GM23338 (cell line): Measurements from ENCODE around the gene MFAP5. TPM values are rescaled to one million over a fixed set of nuclear protein-coding genes. Genes with fewer than 3 reads are reported as not detected.
A peak's percentile ranks its signal among the peaks of the same experiment; 100 is the strongest.

ENCODE experiments used
- ATAC-seq: fragments of 200-7000 bp; cut with Tn5 transposase; 3 replicates; pipeline ENCODE4 v1.9.1; 2020
- DNase-seq: peaks from one replicate; pipeline ENCODE4 v3.0.0-alpha.2; 2015; ENCODE audit warnings: low spot score
- H2AFZ ChIP-seq: fragments of 200-600 bp; sonication (generic); 2 replicates; pipeline ENCODE4 v1.8.0; 2016; ENCODE audit warnings: antibody characterized with exemption, mild to moderate bottlenecking, moderate library complexity
- H3F3A ChIP-seq: fragments of 200-600 bp; sonication (generic); replicated peaks from 2 replicates; pipeline ENCODE4 v1.8.0; 2017; ENCODE audit warnings: antibody characterized with exemption, mixed run types, low read depth
- H3K27ac ChIP-seq: fragments of 200-600 bp; sonication (generic); 2 replicates; pipeline ENCODE4 v1.6.1; 2016; ENCODE audit warnings: low read depth
- H3K27me3 ChIP-seq: fragments of 200-600 bp; sonication (generic); 2 replicates; pipeline ENCODE4 v1.8.0; 2016; ENCODE audit warnings: mild to moderate bottlenecking, mixed run types, moderate library complexity; ENCODE audit not compliant: insufficient read depth
- H3K36me3 ChIP-seq: fragments of 200-600 bp; sonication (generic); 2 replicates; pipeline ENCODE4 v1.8.0; 2016; ENCODE audit warnings: mild to moderate bottlenecking; ENCODE audit not compliant: insufficient read depth
- H3K4me1 ChIP-seq: fragments of 200-600 bp; sonication (generic); 2 replicates; pipeline ENCODE4 v1.8.0; 2016; ENCODE audit warnings: mild to moderate bottlenecking, moderate library complexity; ENCODE audit not compliant: insufficient read depth
- H3K4me2 ChIP-seq: fragments of 200-600 bp; sonication (generic); 2 replicates; pipeline ENCODE4 v1.7.1; 2017; ENCODE audit warnings: mixed run types
- H3K4me3 ChIP-seq: fragments of 200-600 bp; sonication (generic); 2 replicates; pipeline ENCODE4 v1.6.1; 2016; ENCODE audit warnings: mixed run types
- H3K79me2 ChIP-seq: fragments of 200-600 bp; sonication (generic); replicated peaks from 2 replicates; pipeline ENCODE4 v1.8.0; 2017; ENCODE audit warnings: mild to moderate bottlenecking; ENCODE audit not compliant: insufficient read depth
- H3K9me2 ChIP-seq: fragments of 200-600 bp; sonication (generic); 2 replicates; pipeline ENCODE4 v1.8.0; 2017; ENCODE audit not compliant: insufficient read depth
- H4K20me1 ChIP-seq: fragments of 200-600 bp; sonication (generic); replicated peaks from 2 replicates; pipeline ENCODE4 v1.8.0; 2017; ENCODE audit warnings: mild to moderate bottlenecking; ENCODE audit not compliant: insufficient read depth
- H3K27ac Mint-ChIP-seq: 2 replicates; pipeline ENCODE4 v1.8.0; 2020; ENCODE audit warnings: inconsistent platforms, mild to moderate bottlenecking, moderate library complexity, mixed read lengths
- H3K27me3 Mint-ChIP-seq: 3 replicates; pipeline ENCODE4 v1.8.0; 2022; ENCODE audit warnings: low read depth, mild to moderate bottlenecking, moderate library complexity, mixed read lengths, inconsistent platforms; ENCODE audit not compliant: insufficient read depth, poor library complexity
- H3K36me3 Mint-ChIP-seq: 3 replicates; pipeline ENCODE4 v1.8.0; 2021; ENCODE audit warnings: low read depth, mild to moderate bottlenecking, inconsistent platforms, moderate library complexity, mixed read lengths
- H3K4me1 Mint-ChIP-seq: 3 replicates; pipeline ENCODE4 v1.8.0; 2020; ENCODE audit warnings: mild to moderate bottlenecking, inconsistent platforms, mixed read lengths
- H3K4me3 Mint-ChIP-seq: 3 replicates; pipeline ENCODE4 v1.8.0; 2021; ENCODE audit warnings: moderate library complexity, mild to moderate bottlenecking, inconsistent platforms, mixed read lengths
- H3K9me3 Mint-ChIP-seq: 3 replicates; pipeline ENCODE4 v1.8.0; 2020; ENCODE audit warnings: moderate library complexity, mild to moderate bottlenecking, inconsistent platforms, mixed read lengths
- CREB1 ChIP-seq: fragments of 250-450 bp; sonication (Bioruptor Pico); IDR thresholded peaks from 2 replicates; pipeline ENCODE4 v1.5.0; 2020; ENCODE audit warnings: low read depth, mild to moderate bottlenecking, moderate library complexity
- CTCF ChIP-seq, 2 experiments: fragments of 200-600 bp in 1 of 2; sonication (generic) in 1 of 2; conservative IDR thresholded peaks; 2 replicates each; pipeline versions ENCODE4 v1.5.1 to v1.6.1; 2016 to 2017; ENCODE audit warnings: antibody characterized with exemption in 2 of 2, low read depth in 2 of 2, mild to moderate bottlenecking in 2 of 2, moderate library complexity in 1 of 2
- EZH2 ChIP-seq: fragments of 200-600 bp; sonication (generic); IDR thresholded peaks from one replicate; pipeline ENCODE4 v1.8.0; 2017; ENCODE audit warnings: antibody characterized with exemption, mild to moderate bottlenecking, low read depth; ENCODE audit not compliant: unreplicated experiment
- EZH2phosphoT487 ChIP-seq: fragments of 200-600 bp; sonication (generic); IDR thresholded peaks from one replicate; pipeline ENCODE4 v1.8.1; 2018; ENCODE audit warnings: antibody characterized with exemption; ENCODE audit not compliant: unreplicated experiment
- NANOG ChIP-seq: IDR thresholded peaks from 2 replicates; pipeline ENCODE4 v1.6.1; 2016; ENCODE audit warnings: antibody characterized with exemption, borderline replicate concordance
- POLR2AphosphoS5 ChIP-seq: IDR thresholded peaks from 2 replicates; pipeline ENCODE4 v1.6.1; 2016; ENCODE audit warnings: antibody characterized with exemption, low read depth
- STAT1 ChIP-seq: IDR thresholded peaks from one replicate; pipeline ENCODE4 v1.6.1; 2016; ENCODE audit warnings: antibody characterized with exemption; ENCODE audit not compliant: unreplicated experiment
- ZNF114 ChIP-seq: fragments of 250-450 bp; sonication (Bioruptor Pico); IDR thresholded peaks from 2 replicates; pipeline ENCODE4 v1.5.0; 2020; ENCODE audit warnings: mild to moderate bottlenecking, moderate library complexity
- ZNF331 ChIP-seq: fragments of 250-450 bp; sonication (Bioruptor Pico); IDR thresholded peaks from 2 replicates; pipeline ENCODE4 v1.5.0; 2020; ENCODE audit warnings: low read depth, mild to moderate bottlenecking, moderate library complexity
- polyA plus RNA-seq: library from polyadenylated mRNA; unstranded; fragments of >200 nt; fragmentation: Nextera tagmentation; extraction: Ambion mirVana; gene quantifications from 2 replicates; pipeline ENCODE4 v1.2.1, GENCODE V29; 2016
- total RNA-seq: library from RNA; depleted of rRNA; stranded (reverse); fragments of >200 nt; shearing (Covaris generic); gene quantifications from 2 replicates; pipeline ENCODE4 v1.2.3, GENCODE V29; 2014
- TF ChIP-seq, protein P1 (sequence below): IDR thresholded peaks from one replicate; pipeline ENCODE4 v1.6.1; 2018; ENCODE audit warnings: antibody characterized with exemption; ENCODE audit not compliant: unreplicated experiment

Gene MFAP5
- total and polyA plus RNA-seq, 2 experiments from 2014 or later = 0.68 to 0.90 TPM

DNA sequence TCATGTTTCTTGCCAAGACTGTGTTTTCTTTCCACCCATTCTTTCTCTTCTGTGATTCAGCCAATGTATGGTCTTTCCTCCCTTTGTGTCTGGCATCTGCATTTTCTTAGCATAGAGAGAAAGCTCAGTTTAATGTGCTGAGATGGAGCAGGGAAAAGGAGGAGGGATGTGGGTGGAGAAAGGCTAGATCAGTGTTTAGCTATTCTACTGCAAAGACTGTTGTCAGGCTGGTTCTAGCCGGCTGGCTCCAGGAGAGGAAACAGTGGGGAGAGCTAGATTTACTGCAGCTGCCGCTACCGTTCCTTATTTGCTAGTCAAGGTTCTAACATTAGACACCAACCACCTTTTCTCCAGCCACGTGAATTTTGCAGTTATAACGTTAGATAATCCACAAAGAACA lies 29.9 kb upstream of the MFAP5 start:
- Histone ChIP-seq H3K27me3 (no peaks in the 10 kb centered on the region), H3K9me2 (no peaks in the 10 kb centered on the region), H3K4me3 (no peak overlapping the region), H3K4me1 (peaks cover 47% of the 10 kb centered on the region), H4K20me1 (no peaks in the 10 kb centered on the region), H3K27ac (peak overlapping the region; percentile 87), H2AFZ (no peak overlapping the region), H3K36me3 (no peaks in the 10 kb centered on the region), H3F3A (no peaks in the 10 kb centered on the region), H3K4me2 (peak overlapping the region; percentile 2; the same call in 1 of the 2 replicates), H3K79me2 (peaks cover 3% of the 10 kb centered on the region; the same call in 1 of the 2 replicates)
- Mint-ChIP-seq H3K4me1 (peaks cover 50% of the 10 kb centered on the region), H3K4me3 (peak overlapping the region; percentile 46; the same call in 2 of the 3 replicates), H3K9me3 (no peaks in the 10 kb centered on the region), H3K36me3 (no peaks in the 10 kb centered on the region; the same call in 2 of the 3 replicates), H3K27ac (peak overlapping the region; percentile 95), H3K27me3 (peaks cover 7% of the 10 kb centered on the region)
- peak; percentile 84 for ATAC-seq
- TF ChIP-seq POLR2AphosphoS5 (0 out of 2 replicates have a peak, but pooled peaks have one; percentile 14), ZNF114 (no peak)
- peak; percentile 92 for DNase-seq

DNA sequence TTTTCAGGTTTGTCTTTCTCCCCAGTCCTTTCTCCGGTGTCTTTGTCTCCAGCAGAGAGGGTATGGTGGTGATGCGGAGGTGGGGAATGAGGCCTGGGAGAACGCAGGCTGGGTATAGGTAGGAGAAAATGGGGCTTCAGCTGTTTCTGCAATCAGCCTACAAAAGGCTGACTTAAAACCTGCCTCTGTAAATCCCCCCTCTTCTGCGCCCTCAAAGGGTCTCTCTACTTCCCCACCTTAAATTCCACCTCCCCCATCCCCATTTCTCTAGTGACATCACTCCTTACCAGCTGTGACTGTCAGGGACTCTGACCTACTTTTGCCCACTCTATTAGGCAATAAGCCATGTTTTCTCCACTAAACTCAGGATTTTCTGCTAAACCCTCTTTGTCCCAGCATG lies 27.1 kb upstream of the MFAP5 start:
- peak overlapping the region; percentile 84; the same call in 1 of the 2 replicates for H3K27ac ChIP-seq

GRCh38 chr12:8687846-8688601 lies 25.4 kb upstream of the MFAP5 start:
- H3K4me2 ChIP-seq = peak overlapping the region; percentile 54; the same call in 1 of the 2 replicates
- Mint-ChIP-seq H3K36me3 (peaks cover 17% of the 10 kb centered on the region), H3K27me3 (peaks cover 5% of the 10 kb centered on the region), H3K9me3 (peaks cover 7% of the 10 kb centered on the region; the same call in 1 of the 3 replicates), H3K27ac (no peak overlapping the region), H3K4me1 (peaks cover 33% of the 10 kb centered on the region), H3K4me3 (no peak overlapping the region)
- H3K4me3 ChIP-seq = no peak overlapping the region
- DNase-seq (peak; percentile 56), ATAC-seq (peak; percentile 39)
- no peaks in the 10 kb centered on the region; the same call in 1 of the 2 replicates for H3K36me3 ChIP-seq
- no peaks in the 10 kb centered on the region for H3K9me2 ChIP-seq
- H4K20me1 ChIP-seq = no peaks in the 10 kb centered on the region
- H3K79me2 ChIP-seq = peaks cover 7% of the 10 kb centered on the region; the same call in 1 of the 2 replicates
- no peak overlapping the region for H2AFZ ChIP-seq
- 0 out of 2 replicates have a peak, but pooled peaks cover 3% of the 10 kb centered on the region for H3F3A ChIP-seq
- peak overlapping the region; percentile 42 for H3K27ac ChIP-seq
- H3K4me1 ChIP-seq = peaks cover 43% of the 10 kb centered on the region
- no peaks in the 10 kb centered on the region for H3K27me3 ChIP-seq
- TF ChIP-seq CREB1 = no peak
- TF ChIP-seq STAT1 = no peak
- TF ChIP-seq ZNF331 (CRISPR knock-in tag) = no peak
- TF ChIP-seq CTCF (conservative IDR thresholded peaks at IDR 0.05; ENCODE audit: low read depth in 2 of 2) = no peak
- no peak for TF ChIP-seq POLR2AphosphoS5
- no peak for TF ChIP-seq EZH2phosphoT487
- TF ChIP-seq NANOG = no peak
- TF ChIP-seq ZNF114 = no peak
- no peak for TF ChIP-seq EZH2
- TF ChIP-seq, protein P1, sequence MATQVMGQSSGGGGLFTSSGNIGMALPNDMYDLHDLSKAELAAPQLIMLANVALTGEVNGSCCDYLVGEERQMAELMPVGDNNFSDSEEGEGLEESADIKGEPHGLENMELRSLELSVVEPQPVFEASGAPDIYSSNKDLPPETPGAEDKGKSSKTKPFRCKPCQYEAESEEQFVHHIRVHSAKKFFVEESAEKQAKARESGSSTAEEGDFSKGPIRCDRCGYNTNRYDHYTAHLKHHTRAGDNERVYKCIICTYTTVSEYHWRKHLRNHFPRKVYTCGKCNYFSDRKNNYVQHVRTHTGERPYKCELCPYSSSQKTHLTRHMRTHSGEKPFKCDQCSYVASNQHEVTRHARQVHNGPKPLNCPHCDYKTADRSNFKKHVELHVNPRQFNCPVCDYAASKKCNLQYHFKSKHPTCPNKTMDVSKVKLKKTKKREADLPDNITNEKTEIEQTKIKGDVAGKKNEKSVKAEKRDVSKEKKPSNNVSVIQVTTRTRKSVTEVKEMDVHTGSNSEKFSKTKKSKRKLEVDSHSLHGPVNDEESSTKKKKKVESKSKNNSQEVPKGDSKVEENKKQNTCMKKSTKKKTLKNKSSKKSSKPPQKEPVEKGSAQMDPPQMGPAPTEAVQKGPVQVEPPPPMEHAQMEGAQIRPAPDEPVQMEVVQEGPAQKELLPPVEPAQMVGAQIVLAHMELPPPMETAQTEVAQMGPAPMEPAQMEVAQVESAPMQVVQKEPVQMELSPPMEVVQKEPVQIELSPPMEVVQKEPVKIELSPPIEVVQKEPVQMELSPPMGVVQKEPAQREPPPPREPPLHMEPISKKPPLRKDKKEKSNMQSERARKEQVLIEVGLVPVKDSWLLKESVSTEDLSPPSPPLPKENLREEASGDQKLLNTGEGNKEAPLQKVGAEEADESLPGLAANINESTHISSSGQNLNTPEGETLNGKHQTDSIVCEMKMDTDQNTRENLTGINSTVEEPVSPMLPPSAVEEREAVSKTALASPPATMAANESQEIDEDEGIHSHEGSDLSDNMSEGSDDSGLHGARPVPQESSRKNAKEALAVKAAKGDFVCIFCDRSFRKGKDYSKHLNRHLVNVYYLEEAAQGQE = no peak

More for the DNA sequence above, 27.1 kb upstream of the MFAP5 start:
- peak overlapping the region; percentile 46; the same call in 1 of the 2 replicates for H3K4me2 ChIP-seq
- peaks cover 3% of the 10 kb centered on the region; the same call in 1 of the 2 replicates for H3K79me2 ChIP-seq
- peaks cover 36% of the 10 kb centered on the region for H3K4me1 Mint-ChIP-seq
- H3K27me3 Mint-ChIP-seq = peaks cover 3% of the 10 kb centered on the region
- peak overlapping the region; percentile 90 for H3K27ac Mint-ChIP-seq
- peaks cover 44% of the 10 kb centered on the region for H3K4me1 ChIP-seq
- no peak overlapping the region for H3K4me3 ChIP-seq
- DNase-seq (peak; percentile 47), ATAC-seq (peak; percentile 60)
- H3K9me2 ChIP-seq = no peaks in the 10 kb centered on the region
- H3F3A ChIP-seq = no peaks in the 10 kb centered on the region
- no peaks in the 10 kb centered on the region; the same call in 1 of the 2 replicates for H3K36me3 ChIP-seq
- H2AFZ ChIP-seq = no peak overlapping the region
- 0 out of 3 replicates have a peak, but pooled peaks cover 7% of the 10 kb centered on the region for H3K9me3 Mint-ChIP-seq
- H3K27me3 ChIP-seq = no peaks in the 10 kb centered on the region
- peaks cover 13% of the 10 kb centered on the region for H3K36me3 Mint-ChIP-seq
- no peaks in the 10 kb centered on the region for H4K20me1 ChIP-seq
- TF ChIP-seq NANOG (no peak), CREB1 (peak; percentile 67), STAT1 (no peak)
- peak overlapping the region; percentile 29; the same call in 2 of the 3 replicates for H3K4me3 Mint-ChIP-seq
